GM19438 (cell line): ENCODE results near the gene SLC9A3.

Experiments
- ATAC-seq: cut with Tn5 transposase; IDR thresholded peaks from one replicate; pipeline ENCODE4 v1.9.1; 2021; ENCODE audit warnings: low read depth; ENCODE audit not compliant: unreplicated experiment

The SLC9A3 gene

GRCh38 chr5:555058-555623 is 30.9 kb upstream of the SLC9A3 start:
- no peak for ATAC-seq

GRCh38 chr5:554284-554988 is 30.2 kb upstream of the SLC9A3 start:
- ATAC-seq: no peak

- ATAC-seq: no peak
Measured at GRCh38 chr5:553874-554273, 29.6 kb upstream of the SLC9A3 start.

GRCh38 chr5:551406-551805 is 27.2 kb upstream of the SLC9A3 start:
- no peak for ATAC-seq

GRCh38 chr5:549229-549628 is 25.0 kb upstream of the SLC9A3 start:
- no peak for ATAC-seq

- ATAC-seq: no peak
Measured at GRCh38 chr5:548256-548655, 24.0 kb upstream of the SLC9A3 start.

- ATAC-seq: no peak
Measured at GRCh38 chr5:547086-547924, 23.1 kb upstream of the SLC9A3 start.

GRCh38 chr5:546376-546908 is 22.2 kb upstream of the SLC9A3 start:
- ATAC-seq: no peak

GRCh38 chr5:545641-546375 is 21.6 kb upstream of the SLC9A3 start:
- ATAC-seq: no peak

GRCh38 chr5:544675-545355 is 20.6 kb upstream of the SLC9A3 start:
- no peak for ATAC-seq

- peak; percentile 96 for ATAC-seq
Measured at GRCh38 chr5:543755-544674, 19.8 kb upstream of the SLC9A3 start.

- no peak for ATAC-seq
Measured at GRCh38 chr5:543351-543750, 19.1 kb upstream of the SLC9A3 start.

- no peak for ATAC-seq
Measured at GRCh38 chr5:542319-543311, 18.4 kb upstream of the SLC9A3 start.

- ATAC-seq: no peak
Measured at GRCh38 chr5:541539-542318, 17.5 kb upstream of the SLC9A3 start.

- ATAC-seq: no peak
Measured at GRCh38 chr5:540906-541538, 16.8 kb upstream of the SLC9A3 start.

GRCh38 chr5:540071-540905 is 16.0 kb upstream of the SLC9A3 start:
- ATAC-seq: no peak
